Skeletal muscle tissue (tissue), 4 donors: ENCODE data around the gene GPAT2. TPM values are rescaled to one million over a fixed set of nuclear protein-coding genes. Genes with fewer than 3 reads are reported as not detected.
"Not testable (repeated sequence)": the region's sequence is repeated elsewhere in the genome, so short reads cannot be mapped to it uniquely, and the experiment has no call there.

ENCODE experiments used
- H3K27ac ChIP-seq: one replicate; pipeline ENCODE4 v1.7.0; 2013; ENCODE audit warnings: mild to moderate bottlenecking, low read depth, low read length, inconsistent platforms
- H3K27me3 ChIP-seq, 3 donors: one replicate each; pipeline ENCODE4 v1.7.0; 2013; ENCODE audit warnings: low read length in 3 of 3; ENCODE audit not compliant: control insufficient read depth in 3 of 3, insufficient read depth in 3 of 3
- H3K36me3 ChIP-seq, 3 donors: one replicate each; pipeline ENCODE4 v1.7.0; 2013; ENCODE audit warnings: low read length in 3 of 3; ENCODE audit not compliant: control insufficient read depth in 3 of 3, insufficient read depth in 3 of 3
- H3K4me1 ChIP-seq, 3 donors: one replicate each; pipeline ENCODE4 v1.7.0; 2013; ENCODE audit warnings: low read length in 3 of 3, mild to moderate bottlenecking in 3 of 3; ENCODE audit not compliant: control insufficient read depth in 3 of 3, insufficient read depth in 3 of 3
- H3K4me3 ChIP-seq, 3 donors: one replicate each; pipeline ENCODE4 v1.7.0; 2013; ENCODE audit warnings: low read length in 3 of 3
- H3K9ac ChIP-seq, 3 donors: one replicate each; pipeline ENCODE4 v1.7.0; 2013; ENCODE audit warnings: low read length in 3 of 3, mild to moderate bottlenecking in 3 of 3, moderate library complexity in 2 of 3, low read depth in 1 of 3
- H3K9me3 ChIP-seq, 3 donors: one replicate each; pipeline ENCODE4 v1.7.0; 2013; ENCODE audit warnings: low read length in 3 of 3; ENCODE audit not compliant: control insufficient read depth in 3 of 3
- total RNA-seq: library from RNA; depleted of rRNA; stranded (reverse); fragments of >200 nt; gene quantifications from one replicate; pipeline ENCODE4 v1.2.3, GENCODE V29; 2014
- donor health status: Osteomylitis.

The GPAT2 gene, protein sequence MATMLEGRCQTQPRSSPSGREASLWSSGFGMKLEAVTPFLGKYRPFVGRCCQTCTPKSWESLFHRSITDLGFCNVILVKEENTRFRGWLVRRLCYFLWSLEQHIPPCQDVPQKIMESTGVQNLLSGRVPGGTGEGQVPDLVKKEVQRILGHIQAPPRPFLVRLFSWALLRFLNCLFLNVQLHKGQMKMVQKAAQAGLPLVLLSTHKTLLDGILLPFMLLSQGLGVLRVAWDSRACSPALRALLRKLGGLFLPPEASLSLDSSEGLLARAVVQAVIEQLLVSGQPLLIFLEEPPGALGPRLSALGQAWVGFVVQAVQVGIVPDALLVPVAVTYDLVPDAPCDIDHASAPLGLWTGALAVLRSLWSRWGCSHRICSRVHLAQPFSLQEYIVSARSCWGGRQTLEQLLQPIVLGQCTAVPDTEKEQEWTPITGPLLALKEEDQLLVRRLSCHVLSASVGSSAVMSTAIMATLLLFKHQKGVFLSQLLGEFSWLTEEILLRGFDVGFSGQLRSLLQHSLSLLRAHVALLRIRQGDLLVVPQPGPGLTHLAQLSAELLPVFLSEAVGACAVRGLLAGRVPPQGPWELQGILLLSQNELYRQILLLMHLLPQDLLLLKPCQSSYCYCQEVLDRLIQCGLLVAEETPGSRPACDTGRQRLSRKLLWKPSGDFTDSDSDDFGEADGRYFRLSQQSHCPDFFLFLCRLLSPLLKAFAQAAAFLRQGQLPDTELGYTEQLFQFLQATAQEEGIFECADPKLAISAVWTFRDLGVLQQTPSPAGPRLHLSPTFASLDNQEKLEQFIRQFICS
- total RNA-seq = 7.8 TPM

GRCh38 chr2:96034792-96035191 is at the start of gene GPAT2:
GPAT2 (minus strand) TSS chr2:96034916; CDS start chr2:96032359, 2,557 bp downstream.
- not testable (repeated sequence) for H3K27me3 ChIP-seq, H3K9me3 ChIP-seq, H3K9ac ChIP-seq, H3K4me3 ChIP-seq, H3K36me3 ChIP-seq, H3K27ac ChIP-seq, H3K4me1 ChIP-seq

DNA sequence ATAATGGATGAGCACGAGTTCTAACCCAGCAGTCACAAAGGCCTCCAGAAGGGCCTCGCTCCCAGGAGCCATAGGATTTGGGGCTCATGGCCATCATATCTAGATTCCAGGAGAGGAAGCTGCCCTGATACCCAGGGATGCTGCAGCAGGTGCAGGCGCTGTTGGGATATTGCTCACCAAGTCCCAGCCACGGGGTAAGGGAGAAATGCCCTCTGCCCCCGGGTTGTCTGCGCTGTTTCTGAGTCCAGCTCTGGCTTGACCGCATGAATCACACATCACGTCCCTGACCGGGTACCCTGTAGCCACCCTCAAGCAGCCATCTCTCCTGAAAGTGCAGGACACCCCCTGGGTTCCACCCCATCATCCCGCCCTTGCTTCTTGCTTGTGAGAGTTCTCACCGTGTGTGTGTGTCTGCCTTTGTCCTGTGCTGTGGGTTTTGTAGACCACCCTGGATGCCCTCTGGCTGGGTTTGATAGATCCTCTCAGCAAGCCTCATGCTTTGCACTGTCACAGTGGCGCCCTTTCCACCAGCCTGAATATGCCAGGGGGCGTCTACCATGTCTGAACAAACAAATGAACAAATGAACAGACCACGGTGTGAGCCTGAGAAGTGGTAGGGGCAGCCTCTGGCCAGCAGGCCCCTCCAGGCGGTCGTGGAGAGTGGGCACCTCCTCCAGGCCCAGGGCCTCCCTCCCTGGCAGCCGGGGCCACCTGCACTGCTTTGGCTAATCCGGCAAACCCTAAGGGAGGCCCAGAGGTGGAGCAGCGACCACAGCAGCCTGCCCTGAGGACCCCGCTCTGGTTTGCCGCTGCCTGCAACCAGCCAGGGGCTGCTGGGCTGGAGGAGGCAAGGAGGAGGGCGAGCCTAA is 49.5 kb upstream of the GPAT2 start:
- peaks cover 10 to 27% (median 21%) of the 10 kb centered on the region in 3 donors for H3K4me1 ChIP-seq

GRCh38 chr2:96083064-96083939 is 48.6 kb upstream of the GPAT2 start:
- H3K27me3 ChIP-seq = no peaks in the 10 kb centered on the region
- no peak overlapping the region for H3K9ac ChIP-seq
- H3K27ac ChIP-seq = no peak overlapping the region
- no peaks in the 10 kb centered on the region for H3K9me3 ChIP-seq
- no peaks in the 10 kb centered on the region for H3K36me3 ChIP-seq
- H3K4me1 ChIP-seq = peaks cover 10 to 27% (median 21%) of the 10 kb centered on the region in 3 donors
- peak overlapping the region in 1 of 3 donors; percentile 29 for H3K4me3 ChIP-seq

More for the DNA sequence above, 49.5 kb upstream of the GPAT2 start:
- Histone ChIP-seq H3K36me3 (no peaks in the 10 kb centered on the region), H3K27ac (peak overlapping the region; percentile 12), H3K9ac (no peak overlapping the region), H3K27me3 (peaks cover 0 to 3% (median 0%) of the 10 kb centered on the region in 3 donors), H3K4me3 (no peak overlapping the region), H3K9me3 (no peaks in the 10 kb centered on the region)

GRCh38 chr2:96082211-96083063 is 47.7 kb upstream of the GPAT2 start:
- no peak overlapping the region for H3K4me3 ChIP-seq
- H3K27ac ChIP-seq = no peak overlapping the region
- no peaks in the 10 kb centered on the region for H3K36me3 ChIP-seq
- H3K9ac ChIP-seq = no peak overlapping the region
- H3K9me3 ChIP-seq = no peaks in the 10 kb centered on the region
- no peaks in the 10 kb centered on the region for H3K27me3 ChIP-seq
- H3K4me1 ChIP-seq = peaks cover 10 to 27% (median 21%) of the 10 kb centered on the region in 3 donors

- Histone ChIP-seq H3K4me1 (peaks cover 10 to 27% (median 21%) of the 10 kb centered on the region in 3 donors), H3K9ac (no peak overlapping the region), H3K27ac (no peak overlapping the region), H3K36me3 (no peaks in the 10 kb centered on the region), H3K9me3 (peaks cover 0 to under 1% (median 0%) of the 10 kb centered on the region in 3 donors), H3K27me3 (no peaks in the 10 kb centered on the region), H3K4me3 (no peak overlapping the region)
These were observed 46.3 kb upstream of the GPAT2 start for GRCh38 chr2:96081042-96081441.

GRCh38 chr2:96075199-96075771 is 40.6 kb upstream of the GPAT2 start:
- Histone ChIP-seq H3K4me3 (no peak overlapping the region), H3K9ac (no peak overlapping the region), H3K27me3 (peaks cover 0 to 5% (median 0%) of the 10 kb centered on the region in 3 donors), H3K27ac (no peak overlapping the region), H3K4me1 (peaks cover 6 to 14% (median 8%) of the 10 kb centered on the region in 3 donors), H3K9me3 (peaks cover 0 to 6% (median 4%) of the 10 kb centered on the region in 3 donors), H3K36me3 (no peaks in the 10 kb centered on the region)

DNA sequence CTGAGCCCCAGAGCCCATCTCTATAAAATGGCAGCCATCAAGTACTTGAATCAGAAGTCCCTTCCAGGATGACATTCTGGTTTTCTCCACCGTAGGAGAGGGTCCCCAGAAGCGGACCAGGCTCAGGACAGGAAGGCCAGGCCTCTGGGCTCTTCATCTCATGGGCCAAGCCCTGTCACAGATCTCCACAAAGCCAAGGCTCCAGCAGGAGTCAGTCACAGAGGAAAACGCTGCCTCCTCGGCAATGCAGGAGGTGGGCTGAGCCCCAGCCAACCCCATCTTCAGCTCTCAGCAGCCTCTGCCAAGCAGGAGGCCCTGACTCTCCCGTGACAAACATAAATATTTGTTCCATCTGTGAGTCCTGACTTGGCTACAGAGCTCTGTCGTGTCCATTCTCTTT is 39.4 kb upstream of the GPAT2 start:
- Histone ChIP-seq H3K27ac (no peak overlapping the region), H3K4me1 (peaks cover 6 to 14% (median 8%) of the 10 kb centered on the region in 3 donors), H3K9ac (no peak overlapping the region), H3K36me3 (no peaks in the 10 kb centered on the region), H3K4me3 (no peak overlapping the region), H3K27me3 (peaks cover 0 to 5% (median 0%) of the 10 kb centered on the region in 3 donors), H3K9me3 (peaks cover 0 to 6% (median 4%) of the 10 kb centered on the region in 3 donors)

DNA sequence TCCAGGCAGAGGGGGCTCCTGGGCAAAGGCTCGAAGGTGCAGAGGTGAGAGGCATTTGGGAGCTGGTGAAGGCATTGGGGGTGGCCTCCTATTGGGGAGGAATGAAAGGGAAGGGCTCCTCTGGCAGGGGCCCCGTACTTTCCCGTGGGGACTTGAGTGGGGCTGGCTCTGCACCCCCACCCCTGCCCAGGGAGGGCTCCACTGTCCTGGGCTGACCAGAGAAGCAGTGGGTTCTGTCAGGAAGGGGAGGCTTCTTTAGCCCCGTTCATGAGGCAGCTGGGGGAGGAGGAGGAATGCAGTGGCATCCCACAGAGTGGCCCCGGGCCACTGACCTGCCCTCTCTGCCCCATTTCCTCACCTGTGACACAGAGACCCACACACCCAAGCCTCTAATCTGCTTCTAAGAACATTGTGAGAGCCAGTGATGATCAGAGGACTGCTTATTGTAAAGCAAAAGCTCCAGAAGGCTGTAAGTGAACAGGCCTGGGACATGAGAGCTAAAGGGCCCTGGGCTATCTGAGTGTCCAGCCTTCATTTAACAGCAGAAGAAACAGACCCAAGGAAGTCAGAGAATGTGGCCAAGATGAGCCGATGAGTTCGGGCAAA is 38.6 kb upstream of the GPAT2 start:
- Histone ChIP-seq H3K27me3 (peaks cover 0 to 5% (median 0%) of the 10 kb centered on the region in 3 donors), H3K4me1 (peaks cover 6 to 14% (median 8%) of the 10 kb centered on the region in 3 donors), H3K9me3 (peaks cover 0 to 6% (median 4%) of the 10 kb centered on the region in 3 donors), H3K36me3 (no peaks in the 10 kb centered on the region), H3K9ac (no peak overlapping the region), H3K27ac (no peak overlapping the region), H3K4me3 (no peak overlapping the region)
